ENCODE results near the gene PIGU. TPM values are rescaled to one million over a fixed set of nuclear protein-coding genes. Genes with fewer than 3 reads are reported as not detected.

PIGU gene
- total and polyA plus RNA-seq, 9 of the 15 experiments (the other 6 are each of a cell fraction or from before 2014, with no cell fraction given) = 6.5 to 100 (median 28.1) TPM

GRCh38 chr20:34543463-34544056 is 133.3 kb downstream of the PIGU start:
- in situ Hi-C loops (cut with MboI) = no loop called here
- ATAC-seq (no peak), FAIRE-seq (no peak), DNase-seq (ENCODE audit: extremely low read depth in 1 of 4, low spot score in 3 of 4) (no peak)
- Histone ChIP-seq H3K36me3 (ENCODE audit: control insufficient read depth, insufficient read depth, low read length) (peaks cover 28% of the 10 kb centered on the region), H3K27me3 (ENCODE audit: control insufficient read depth in 2 of 2, insufficient read depth in 2 of 2, low read length in 2 of 2) (no peaks in the 10 kb centered on the region; a peak in 1 of 5 replicates), H3K27ac (ENCODE audit: extremely low read depth, low read depth, low read length) (no peak overlapping the region), H4K20me1 (replicated peaks; ENCODE audit: control insufficient read depth, insufficient read depth, low read length) (no peaks in the 10 kb centered on the region), H2AFZ (ENCODE audit: low read depth, low read length) (no peak overlapping the region), H3K9ac (ENCODE audit: insufficient read depth in 1 of 2, low read depth in 2 of 2, low read length in 2 of 2) (no peak overlapping the region), H3K79me2 (ENCODE audit: control insufficient read depth, insufficient read depth, low read length) (no peaks in the 10 kb centered on the region), H3K4me1 (replicated peaks in 1 of 2; ENCODE audit: control insufficient read depth in 2 of 2, insufficient read depth in 2 of 2, low read length in 2 of 2) (peaks cover 0 to 7% of the 10 kb centered on the region in 2 experiments; a peak in 2 of 5 replicates), H3K9me3 (replicated peaks; ENCODE audit: control insufficient read depth, insufficient read depth, low read depth, low read length) (no peaks in the 10 kb centered on the region), H3K9me1 (ENCODE audit: control insufficient read depth, insufficient read depth, low read length) (no peaks in the 10 kb centered on the region), H3K4me3 (no peak overlapping the region), H3K4me2 (ENCODE audit: insufficient read depth, low read length) (no peak overlapping the region)
- no TSS peak for BruUV-seq (replicated peaks)
- ChIA-PET CTCF (ENCODE audit: low intra/inter-chr PET ratio) (no interaction called here), POLR2A (no interaction called here)
- intact Hi-C loops (cut with micrococcal nuclease) = no loop called here
- WGBS (ENCODE audit: insufficient coverage, low coverage, missing lambda C conversion rate) = 75% methylated on average over 12 of the region's 12 CpGs
- TF ChIP-seq NCOA1 (IDR thresholded peaks at IDR 0.05; ENCODE audit: low read depth) (no peak), SRSF1 (IDR thresholded peaks at IDR 0.05; ENCODE audit: low read depth, low read length) (no peak), NR2C1 (IDR thresholded peaks at IDR 0.05) (no peak), NR2C1 (tag; IDR thresholded peaks at IDR 0.05) (no peak), ZNF696 (CRISPR knock-in tag; conservative IDR thresholded peaks at IDR 0.05) (no peak), ZNF76 (CRISPR knock-in tag; IDR thresholded peaks at IDR 0.05; ENCODE audit: borderline replicate concordance) (no peak), ZNF785 (CRISPR knock-in tag; IDR thresholded peaks at IDR 0.05) (no peak), NR4A1 (CRISPR knock-in tag; IDR thresholded peaks at IDR 0.05) (no peak), NR4A1 (tag; IDR thresholded peaks at IDR 0.05) (no peak), SMAD4 (CRISPR knock-in tag; conservative IDR thresholded peaks at IDR 0.05) (no peak), FOXP1 (CRISPR knock-in tag; IDR thresholded peaks at IDR 0.05) (no peak)

Measured in K562 (cell line).